SH-SY5Y (cell line): ENCODE data around the gene WWOX.

Source experiments
- GATA2 ChIP-seq: IDR thresholded peaks from 2 replicates; pipeline ENCODE4 v1.6.1; 2011; ENCODE audit warnings: mild to moderate bottlenecking, low read depth, low read length
- GATA3 ChIP-seq: IDR thresholded peaks from 2 replicates; pipeline ENCODE4 v1.6.1; 2011; ENCODE audit warnings: low read depth, mild to moderate bottlenecking, low read length, moderate library complexity

- TF ChIP-seq GATA3 (no peak), GATA2 (no peak)
Observed at GRCh38 chr16:78137179-78137578, 37.7 kb downstream of the WWOX start.
